Measurements from ENCODE around the gene STX12. TPM values are rescaled to one million over a fixed set of nuclear protein-coding genes. Genes with fewer than 3 reads are reported as not detected.

Gene STX12
- total and polyA plus RNA-seq, 2 donors, result 16.6 to 46.7 TPM

- peak; percentile 78 to 95 (median 89) for DNase-seq (ENCODE audit: low read depth in 6 of 9, low spot score in 9 of 9)
- peaks cover 12% of the 10 kb centered on the region in 2 donors for H3K4me1 ChIP-seq (ENCODE audit: control insufficient read depth in 2 of 2, insufficient read depth in 2 of 2, low read length in 2 of 2)
- under 1% methylated on average over 60 of the region's 60 CpGs for WGBS
Measured at GRCh38 chr1:27830621-27831440, 57.8 kb downstream of the STX12 start, which contains the start of gene PPP1R8. Gene PPP1R8 (plus strand): TSS chr1:27830782. CDS start chr1:27830836, 54 bp downstream.

GRCh38 chr1:27831568-27832410 lies 58.8 kb downstream of the STX12 start:
- WGBS, result 64% methylated on average over 10 of the region's 10 CpGs
- H3K36me3 ChIP-seq (ENCODE audit: control insufficient read depth in 2 of 2, insufficient read depth in 2 of 2, low read length in 1 of 2), result peaks cover 7 to 33% of the 10 kb centered on the region in 2 donors
- H3K27ac ChIP-seq (ENCODE audit: low read depth in 1 of 2, low read length in 1 of 2), result no peak overlapping the region
- H3K4me1 ChIP-seq (ENCODE audit: control insufficient read depth in 2 of 2, insufficient read depth in 2 of 2, low read length in 2 of 2), result peaks cover 12% of the 10 kb centered on the region in 2 donors
- peak overlapping the region; percentile 77 to 98 for H3K4me3 ChIP-seq (ENCODE audit: low read length in 2 of 2)
- H3K27me3 ChIP-seq (ENCODE audit: control insufficient read depth in 2 of 2, insufficient read depth in 1 of 2, low read length in 1 of 2), result no peaks in the 10 kb centered on the region
- no peaks in the 10 kb centered on the region for H3K9me3 ChIP-seq (ENCODE audit: control insufficient read depth in 2 of 2, insufficient read depth in 1 of 2, low read length in 1 of 2)
- DNase-seq (ENCODE audit: low read depth in 6 of 9, low spot score in 9 of 9), result no peak

More at GRCh38 chr1:27830621-27831440, 57.8 kb downstream of the STX12 start, which contains the start of gene PPP1R8:
- Histone ChIP-seq H3K27me3 (ENCODE audit: control insufficient read depth in 2 of 2, insufficient read depth in 1 of 2, low read length in 1 of 2) (no peaks in the 10 kb centered on the region), H3K9me3 (ENCODE audit: control insufficient read depth in 2 of 2, insufficient read depth in 1 of 2, low read length in 1 of 2) (no peaks in the 10 kb centered on the region), H3K27ac (ENCODE audit: low read depth in 1 of 2, low read length in 1 of 2) (peak within 1 kb of the TSS; percentile 77 to 80), H3K36me3 (ENCODE audit: control insufficient read depth in 2 of 2, insufficient read depth in 2 of 2, low read length in 1 of 2) (peaks cover 7 to 28% of the 10 kb centered on the region in 2 donors), H3K4me3 (ENCODE audit: low read length in 2 of 2) (peak within 1 kb of the TSS; percentile 77 to 98)

- H3K4me3 ChIP-seq (ENCODE audit: low read length in 2 of 2), result no peak overlapping the region
- no peak overlapping the region for H3K27ac ChIP-seq (ENCODE audit: low read depth in 1 of 2, low read length in 1 of 2)
- no peaks in the 10 kb centered on the region for H3K27me3 ChIP-seq (ENCODE audit: control insufficient read depth in 2 of 2, insufficient read depth in 1 of 2, low read length in 1 of 2)
- 97% methylated on average over 2 of the region's 2 CpGs for WGBS
- H3K36me3 ChIP-seq (ENCODE audit: control insufficient read depth in 2 of 2, insufficient read depth in 2 of 2, low read length in 1 of 2), result peaks cover 7 to 33% of the 10 kb centered on the region in 2 donors
- H3K9me3 ChIP-seq (ENCODE audit: control insufficient read depth in 2 of 2, insufficient read depth in 1 of 2, low read length in 1 of 2), result no peaks in the 10 kb centered on the region
- H3K4me1 ChIP-seq (ENCODE audit: control insufficient read depth in 2 of 2, insufficient read depth in 2 of 2, low read length in 2 of 2), result peaks cover 12% of the 10 kb centered on the region in 2 donors
- DNase-seq (ENCODE audit: low read depth in 6 of 9, low spot score in 9 of 9), result no peak
Measured at GRCh38 chr1:27832762-27833161, 59.7 kb downstream of the STX12 start.

- no peak overlapping the region for H3K4me3 ChIP-seq (ENCODE audit: low read length in 2 of 2)
- DNase-seq (ENCODE audit: low read depth in 6 of 9, low spot score in 9 of 9), result no peak
- H3K36me3 ChIP-seq (ENCODE audit: control insufficient read depth in 2 of 2, insufficient read depth in 2 of 2, low read length in 1 of 2), result peaks cover 7 to 33% of the 10 kb centered on the region in 2 donors
- 96% methylated on average over 3 of the region's 3 CpGs for WGBS
- H3K9me3 ChIP-seq (ENCODE audit: control insufficient read depth in 2 of 2, insufficient read depth in 1 of 2, low read length in 1 of 2), result no peaks in the 10 kb centered on the region
- peaks cover 12% of the 10 kb centered on the region in 2 donors for H3K4me1 ChIP-seq (ENCODE audit: control insufficient read depth in 2 of 2, insufficient read depth in 2 of 2, low read length in 2 of 2)
- no peak overlapping the region for H3K27ac ChIP-seq (ENCODE audit: low read depth in 1 of 2, low read length in 1 of 2)
- no peaks in the 10 kb centered on the region for H3K27me3 ChIP-seq (ENCODE audit: control insufficient read depth in 2 of 2, insufficient read depth in 1 of 2, low read length in 1 of 2)
Measured at GRCh38 chr1:27833470-27833869, 60.5 kb downstream of the STX12 start.

- H3K4me1 ChIP-seq (ENCODE audit: control insufficient read depth in 2 of 2, insufficient read depth in 2 of 2, low read length in 2 of 2), result peaks cover 9 to 12% of the 10 kb centered on the region in 2 donors
- peaks cover 13 to 48% of the 10 kb centered on the region in 2 donors for H3K36me3 ChIP-seq (ENCODE audit: control insufficient read depth in 2 of 2, insufficient read depth in 2 of 2, low read length in 1 of 2)
- no peak for DNase-seq (ENCODE audit: low read depth in 6 of 9, low spot score in 9 of 9)
Measured at GRCh38 chr1:27835046-27835445, 62.0 kb downstream of the STX12 start.

GRCh38 chr1:27835501-27835900 lies 62.5 kb downstream of the STX12 start:
- no peak for DNase-seq (ENCODE audit: low read depth in 6 of 9, low spot score in 9 of 9)
- peaks cover 17 to 52% of the 10 kb centered on the region in 2 donors for H3K36me3 ChIP-seq (ENCODE audit: control insufficient read depth in 2 of 2, insufficient read depth in 2 of 2, low read length in 1 of 2)
- H3K27me3 ChIP-seq (ENCODE audit: control insufficient read depth in 2 of 2, insufficient read depth in 1 of 2, low read length in 1 of 2), result no peaks in the 10 kb centered on the region
- H3K4me3 ChIP-seq (ENCODE audit: low read length in 2 of 2), result no peak overlapping the region
- no peaks in the 10 kb centered on the region for H3K9me3 ChIP-seq (ENCODE audit: control insufficient read depth in 2 of 2, insufficient read depth in 1 of 2, low read length in 1 of 2)
- peaks cover 7 to 12% of the 10 kb centered on the region in 2 donors for H3K4me1 ChIP-seq (ENCODE audit: control insufficient read depth in 2 of 2, insufficient read depth in 2 of 2, low read length in 2 of 2)
- no peak overlapping the region for H3K27ac ChIP-seq (ENCODE audit: low read depth in 1 of 2, low read length in 1 of 2)
- 99% methylated on average over 1 of the region's 1 CpG for WGBS

More at GRCh38 chr1:27835046-27835445, 62.0 kb downstream of the STX12 start:
- Histone ChIP-seq H3K4me3 (ENCODE audit: low read length in 2 of 2) (no peak overlapping the region), H3K27ac (ENCODE audit: low read depth in 1 of 2, low read length in 1 of 2) (no peak overlapping the region), H3K9me3 (ENCODE audit: control insufficient read depth in 2 of 2, insufficient read depth in 1 of 2, low read length in 1 of 2) (no peaks in the 10 kb centered on the region), H3K27me3 (ENCODE audit: control insufficient read depth in 2 of 2, insufficient read depth in 1 of 2, low read length in 1 of 2) (no peaks in the 10 kb centered on the region)

GRCh38 chr1:27849951-27850350 lies 76.9 kb downstream of the STX12 start:
- 99% methylated on average over 7 of the region's 7 CpGs for WGBS
- H3K4me1 ChIP-seq (ENCODE audit: control insufficient read depth in 2 of 2, insufficient read depth in 2 of 2, low read length in 2 of 2), result no peaks in the 10 kb centered on the region
- H3K4me3 ChIP-seq (ENCODE audit: low read length in 2 of 2), result no peak overlapping the region
- H3K27ac ChIP-seq (ENCODE audit: low read depth in 1 of 2, low read length in 1 of 2), result no peak overlapping the region
- DNase-seq (ENCODE audit: low read depth in 6 of 9, low spot score in 9 of 9), result no peak
- peaks cover 0 to 4% of the 10 kb centered on the region in 2 donors for H3K9me3 ChIP-seq (ENCODE audit: control insufficient read depth in 2 of 2, insufficient read depth in 1 of 2, low read length in 1 of 2)
- H3K27me3 ChIP-seq (ENCODE audit: control insufficient read depth in 2 of 2, insufficient read depth in 1 of 2, low read length in 1 of 2), result no peaks in the 10 kb centered on the region
- peaks cover 42 to 57% of the 10 kb centered on the region in 2 donors for H3K36me3 ChIP-seq (ENCODE audit: control insufficient read depth in 2 of 2, insufficient read depth in 2 of 2, low read length in 1 of 2)

GRCh38 chr1:27855085-27855484 lies 82.1 kb downstream of the STX12 start:
- DNase-seq (ENCODE audit: low read depth in 6 of 9, low spot score in 9 of 9), result no peak
- no peaks in the 10 kb centered on the region for H3K27me3 ChIP-seq (ENCODE audit: control insufficient read depth in 2 of 2, insufficient read depth in 1 of 2, low read length in 1 of 2)
- WGBS, result 96% methylated on average over 6 of the region's 6 CpGs
- peaks cover 2 to 8% of the 10 kb centered on the region in 2 donors for H3K4me1 ChIP-seq (ENCODE audit: control insufficient read depth in 2 of 2, insufficient read depth in 2 of 2, low read length in 2 of 2)
- H3K36me3 ChIP-seq (ENCODE audit: control insufficient read depth in 2 of 2, insufficient read depth in 2 of 2, low read length in 1 of 2), result peaks cover 14 to 18% of the 10 kb centered on the region in 2 donors
- H3K9me3 ChIP-seq (ENCODE audit: control insufficient read depth in 2 of 2, insufficient read depth in 1 of 2, low read length in 1 of 2), result peaks cover 0 to 2% of the 10 kb centered on the region in 2 donors
- no peak overlapping the region for H3K27ac ChIP-seq (ENCODE audit: low read depth in 1 of 2, low read length in 1 of 2)
- no peak overlapping the region for H3K4me3 ChIP-seq (ENCODE audit: low read length in 2 of 2)

Data from thymus (tissue), 11 donors.